ENCODE data around the gene CMIP.

Gene CMIP

GRCh38 chr16:81469183-81469677, 24.6 kb downstream of the CMIP start:
- H2BK12ac ChIP-seq (ENCODE audit: low read length in 2 of 2), result no peak overlapping the region
- no peak overlapping the region for H3K23ac ChIP-seq (ENCODE audit: low read length in 2 of 2)
- H2AFZ ChIP-seq (ENCODE audit: low read depth, low read length), result no peak overlapping the region
- H4K91ac ChIP-seq (ENCODE audit: low read length), result no peak overlapping the region
- no peak overlapping the region for H3K4ac ChIP-seq (ENCODE audit: low read depth in 1 of 2, low read length in 2 of 2)
- no peak overlapping the region for H3K14ac ChIP-seq (ENCODE audit: low read length in 2 of 2)
- 81% methylated on average over 4 of the region's 4 CpGs for WGBS
- H3K4me2 ChIP-seq (ENCODE audit: low read length, poor library complexity, severe bottlenecking), result no peak overlapping the region
- no peak overlapping the region for H3K18ac ChIP-seq (ENCODE audit: low read depth in 1 of 2, low read length in 2 of 2)
- no peak overlapping the region for H2BK15ac ChIP-seq (ENCODE audit: low read depth, poor library complexity, severe bottlenecking)
- H3K9me3 ChIP-seq (ENCODE audit: control insufficient read depth, low read length), result no peaks in the 10 kb centered on the region
- H2AK5ac ChIP-seq (ENCODE audit: low read length, severe bottlenecking), result no peak overlapping the region
- peaks cover 27% of the 10 kb centered on the region for H3K4me1 ChIP-seq (ENCODE audit: control insufficient read depth, insufficient read depth, low read depth, low read length)
- no peak for DNase-seq
- no peak overlapping the region for H4K8ac ChIP-seq (ENCODE audit: low read length)
- H3K27ac ChIP-seq (ENCODE audit: low read length, poor library complexity, severe bottlenecking), result no peak overlapping the region
- H3K27me3 ChIP-seq (ENCODE audit: control insufficient read depth in 1 of 2, insufficient read depth in 1 of 2, low read length in 2 of 2), result no peaks in the 10 kb centered on the region
- H3K36me3 ChIP-seq (ENCODE audit: control insufficient read depth in 1 of 2, insufficient read depth in 2 of 2, low read depth in 1 of 2, low read length in 2 of 2), result peaks cover 7% of the 10 kb centered on the region in 2 experiments
- H2BK5ac ChIP-seq (ENCODE audit: low read depth, low read length, poor library complexity, severe bottlenecking), result no peak overlapping the region
- H3K9ac ChIP-seq (ENCODE audit: low read length), result no peak overlapping the region
- H3K79me1 ChIP-seq (replicated peaks; ENCODE audit: low read length, poor library complexity, severe bottlenecking), result peaks cover 52% of the 10 kb centered on the region
- no peak overlapping the region for H3K4me3 ChIP-seq (ENCODE audit: insufficient read depth in 1 of 2, low read depth in 1 of 2, low read length in 2 of 2)
- no peak overlapping the region for H2BK120ac ChIP-seq (ENCODE audit: low read depth, low read length)

GRCh38 chr16:81469710-81470535, 25.3 kb downstream of the CMIP start:
- H2BK15ac ChIP-seq (ENCODE audit: low read depth, poor library complexity, severe bottlenecking), result peak overlapping the region; percentile 74
- no peak overlapping the region for H2AK5ac ChIP-seq (ENCODE audit: low read length, severe bottlenecking)
- H3K4me3 ChIP-seq (ENCODE audit: insufficient read depth in 1 of 2, low read depth in 1 of 2, low read length in 2 of 2), result no peak overlapping the region
- no peaks in the 10 kb centered on the region for H3K27me3 ChIP-seq (ENCODE audit: control insufficient read depth in 1 of 2, insufficient read depth in 1 of 2, low read length in 2 of 2)
- no peak overlapping the region for H3K4ac ChIP-seq (ENCODE audit: low read depth in 1 of 2, low read length in 2 of 2)
- H3K36me3 ChIP-seq (ENCODE audit: control insufficient read depth in 1 of 2, insufficient read depth in 2 of 2, low read depth in 1 of 2, low read length in 2 of 2), result peaks cover 7 to 12% of the 10 kb centered on the region in 2 experiments
- H4K8ac ChIP-seq (ENCODE audit: low read length), result no peak overlapping the region
- no peaks in the 10 kb centered on the region for H3K9me3 ChIP-seq (ENCODE audit: control insufficient read depth, low read length)
- H4K91ac ChIP-seq (ENCODE audit: low read length), result no peak overlapping the region
- no peak overlapping the region for H3K27ac ChIP-seq (ENCODE audit: low read length, poor library complexity, severe bottlenecking)
- peaks cover 33% of the 10 kb centered on the region for H3K4me1 ChIP-seq (ENCODE audit: control insufficient read depth, insufficient read depth, low read depth, low read length)
- WGBS, result 80% methylated on average over 13 of the region's 13 CpGs
- no peak overlapping the region for H2BK120ac ChIP-seq (ENCODE audit: low read depth, low read length)
- H2AFZ ChIP-seq (ENCODE audit: low read depth, low read length), result no peak overlapping the region
- no peak overlapping the region for H3K9ac ChIP-seq (ENCODE audit: low read length)
- peaks cover 55% of the 10 kb centered on the region for H3K79me1 ChIP-seq (replicated peaks; ENCODE audit: low read length, poor library complexity, severe bottlenecking)
- no peak for DNase-seq
- H3K23ac ChIP-seq (ENCODE audit: low read length in 2 of 2), result no peak overlapping the region
- no peak overlapping the region for H3K4me2 ChIP-seq (ENCODE audit: low read length, poor library complexity, severe bottlenecking)
- peak overlapping the region in 1 of 2 experiments; percentile 11 for H3K18ac ChIP-seq (ENCODE audit: low read depth in 1 of 2, low read length in 2 of 2)
- no peak overlapping the region for H2BK12ac ChIP-seq (ENCODE audit: low read length in 2 of 2)
- H3K14ac ChIP-seq (ENCODE audit: low read length in 2 of 2), result no peak overlapping the region
- no peak overlapping the region for H2BK5ac ChIP-seq (ENCODE audit: low read depth, low read length, poor library complexity, severe bottlenecking)

DNA sequence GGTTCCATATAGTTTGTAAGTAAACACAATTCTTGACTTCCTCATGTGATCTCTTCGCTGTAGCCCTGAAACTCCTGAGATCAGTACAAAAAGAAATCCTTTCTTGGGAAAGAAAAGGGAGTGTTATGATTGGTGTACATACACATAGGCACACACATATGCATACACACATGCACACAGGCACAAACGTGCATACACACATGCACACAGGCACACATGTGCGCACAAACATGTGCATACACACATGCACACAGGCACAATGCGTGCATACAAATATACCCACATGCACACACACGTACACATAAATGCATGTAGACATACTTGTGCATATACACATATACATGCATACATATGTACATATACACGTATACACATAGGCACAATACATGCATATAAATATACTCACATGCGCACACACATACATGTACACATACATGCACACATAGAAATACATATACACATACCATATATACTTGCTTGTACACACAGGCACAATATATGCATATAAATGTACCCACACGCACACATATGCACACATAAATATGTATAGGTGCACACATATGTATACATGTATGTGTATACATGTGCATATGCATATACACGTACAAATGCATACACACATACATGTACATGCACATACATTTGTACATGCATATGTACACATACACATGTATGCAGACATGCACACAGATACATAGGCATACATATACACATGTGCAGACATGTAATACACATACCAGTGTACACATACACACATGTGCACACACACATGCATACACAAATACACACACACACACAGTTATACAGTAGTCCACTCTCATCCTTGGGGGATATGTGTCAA, 26.4 kb downstream of the CMIP start:
- Histone ChIP-seq H2BK5ac (ENCODE audit: low read depth, low read length, poor library complexity, severe bottlenecking) (no peak overlapping the region), H2AFZ (ENCODE audit: low read depth, low read length) (no peak overlapping the region), H2BK12ac (ENCODE audit: low read length in 2 of 2) (no peak overlapping the region), H3K4me2 (ENCODE audit: low read length, poor library complexity, severe bottlenecking) (no peak overlapping the region), H3K14ac (ENCODE audit: low read length in 2 of 2) (no peak overlapping the region), H3K4me3 (ENCODE audit: insufficient read depth in 1 of 2, low read depth in 1 of 2, low read length in 2 of 2) (no peak overlapping the region), H3K4ac (ENCODE audit: low read depth in 1 of 2, low read length in 2 of 2) (no peak overlapping the region), H4K8ac (ENCODE audit: low read length) (no peak overlapping the region), H2AK5ac (ENCODE audit: low read length, severe bottlenecking) (no peak overlapping the region), H2BK15ac (ENCODE audit: low read depth, poor library complexity, severe bottlenecking) (no peak overlapping the region), H3K36me3 (ENCODE audit: control insufficient read depth in 1 of 2, insufficient read depth in 2 of 2, low read depth in 1 of 2, low read length in 2 of 2) (peaks cover 7 to 12% of the 10 kb centered on the region in 2 experiments), H3K27me3 (ENCODE audit: control insufficient read depth in 1 of 2, insufficient read depth in 1 of 2, low read length in 2 of 2) (no peaks in the 10 kb centered on the region), H3K9ac (ENCODE audit: low read length) (no peak overlapping the region), H3K4me1 (ENCODE audit: control insufficient read depth, insufficient read depth, low read depth, low read length) (peaks cover 28% of the 10 kb centered on the region), H3K79me1 (replicated peaks; ENCODE audit: low read length, poor library complexity, severe bottlenecking) (peaks cover 50% of the 10 kb centered on the region), H3K18ac (ENCODE audit: low read depth in 1 of 2, low read length in 2 of 2) (no peak overlapping the region), H3K9me3 (ENCODE audit: control insufficient read depth, low read length) (no peaks in the 10 kb centered on the region), H4K91ac (ENCODE audit: low read length) (no peak overlapping the region), H3K23ac (ENCODE audit: low read length in 2 of 2) (no peak overlapping the region), H3K27ac (ENCODE audit: low read length, poor library complexity, severe bottlenecking) (no peak overlapping the region), H2BK120ac (ENCODE audit: low read depth, low read length) (no peak overlapping the region)
- DNase-seq, result no peak
- WGBS, result 98% methylated on average over 8 of the region's 9 CpGs

DNA sequence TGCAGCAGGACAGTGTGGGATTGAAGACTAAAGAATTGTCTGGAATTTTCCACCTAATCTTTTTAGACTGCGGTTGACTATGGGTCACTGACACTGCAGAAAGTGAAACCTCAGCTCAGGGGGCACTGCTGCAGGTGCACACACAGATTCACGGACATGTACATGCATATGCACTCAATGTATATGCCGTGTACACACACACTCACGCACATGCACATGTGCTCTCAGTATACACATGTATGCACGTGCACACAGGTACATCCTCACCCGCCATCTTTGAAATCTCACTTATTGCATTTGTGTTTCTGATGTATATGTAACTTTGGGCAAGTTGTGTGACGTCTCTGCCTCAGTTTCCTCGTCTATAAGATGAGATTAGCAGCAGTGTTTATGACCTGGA, 27.3 kb downstream of the CMIP start:
- Histone ChIP-seq H4K91ac (ENCODE audit: low read length) (no peak overlapping the region), H3K9me3 (ENCODE audit: control insufficient read depth, low read length) (no peaks in the 10 kb centered on the region), H3K27ac (ENCODE audit: low read length, poor library complexity, severe bottlenecking) (no peak overlapping the region), H3K4me1 (ENCODE audit: control insufficient read depth, insufficient read depth, low read depth, low read length) (peaks cover 28% of the 10 kb centered on the region), H3K23ac (ENCODE audit: low read length in 2 of 2) (no peak overlapping the region), H2BK15ac (ENCODE audit: low read depth, poor library complexity, severe bottlenecking) (no peak overlapping the region), H3K18ac (ENCODE audit: low read depth in 1 of 2, low read length in 2 of 2) (no peak overlapping the region), H3K4me2 (ENCODE audit: low read length, poor library complexity, severe bottlenecking) (no peak overlapping the region), H2AK5ac (ENCODE audit: low read length, severe bottlenecking) (no peak overlapping the region), H3K79me1 (replicated peaks; ENCODE audit: low read length, poor library complexity, severe bottlenecking) (peaks cover 49% of the 10 kb centered on the region), H2BK12ac (ENCODE audit: low read length in 2 of 2) (no peak overlapping the region), H4K8ac (ENCODE audit: low read length) (no peak overlapping the region), H3K27me3 (ENCODE audit: control insufficient read depth in 1 of 2, insufficient read depth in 1 of 2, low read length in 2 of 2) (no peaks in the 10 kb centered on the region), H3K4me3 (ENCODE audit: insufficient read depth in 1 of 2, low read depth in 1 of 2, low read length in 2 of 2) (no peak overlapping the region), H3K4ac (ENCODE audit: low read depth in 1 of 2, low read length in 2 of 2) (no peak overlapping the region), H3K9ac (ENCODE audit: low read length) (no peak overlapping the region), H2BK5ac (ENCODE audit: low read depth, low read length, poor library complexity, severe bottlenecking) (no peak overlapping the region), H2BK120ac (ENCODE audit: low read depth, low read length) (no peak overlapping the region), H2AFZ (ENCODE audit: low read depth, low read length) (no peak overlapping the region), H3K36me3 (ENCODE audit: control insufficient read depth in 1 of 2, insufficient read depth in 2 of 2, low read depth in 1 of 2, low read length in 2 of 2) (peaks cover 7 to 12% of the 10 kb centered on the region in 2 experiments), H3K14ac (ENCODE audit: low read length in 2 of 2) (no peak overlapping the region)
- WGBS, result 98% methylated on average over 7 of the region's 8 CpGs
- no peak for DNase-seq
